ENCODE measurements around the gene PLEKHD1.

Gene PLEKHD1

GRCh38 chr14:69518289-69519101, 34.0 kb downstream of the PLEKHD1 start:
- DNase-seq (ENCODE audit: low read depth, low spot score), result no peak

DNA sequence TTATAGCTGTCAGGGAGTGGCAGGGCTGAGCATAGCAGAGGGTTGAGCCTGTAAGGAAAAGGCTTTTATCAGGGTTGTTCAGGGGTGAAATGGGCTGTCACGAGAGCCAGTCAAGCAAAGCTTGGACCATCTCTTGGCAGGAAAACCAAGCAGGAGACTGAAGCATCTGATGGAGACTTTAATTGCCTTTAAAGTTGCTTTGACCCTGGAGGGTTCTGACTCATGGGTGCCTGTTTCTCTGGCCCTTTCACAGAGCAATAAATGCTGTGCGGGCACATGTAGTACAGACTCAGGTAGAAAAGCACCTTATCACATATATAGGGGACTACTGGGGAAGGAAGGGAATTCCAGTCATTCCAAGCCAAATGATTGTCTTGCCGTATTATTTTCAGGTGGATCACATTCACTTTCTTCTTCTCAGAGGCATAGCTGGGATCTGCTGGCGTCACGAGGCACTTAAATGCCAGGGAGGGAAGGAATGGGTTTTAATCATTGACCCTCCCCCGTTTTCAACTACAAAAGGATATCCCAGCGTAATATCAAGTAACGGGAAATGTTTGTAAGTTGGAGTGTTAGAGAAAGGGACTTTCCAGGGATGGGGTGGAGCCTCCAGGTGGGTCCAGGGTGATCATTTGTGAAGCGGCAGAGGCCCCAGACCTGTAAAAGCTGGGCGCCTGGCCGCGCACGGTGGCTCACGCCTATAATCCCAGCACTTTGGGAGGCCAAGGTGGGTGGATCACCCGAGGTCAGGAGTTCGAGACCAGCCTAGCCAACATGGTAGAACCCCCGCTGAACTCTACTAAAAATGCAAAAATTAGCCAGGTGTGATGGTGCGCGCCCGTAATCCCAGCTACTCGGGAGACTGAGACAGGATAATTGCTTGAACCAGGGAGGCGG, 34.9 kb downstream of the PLEKHD1 start:
- DNase-seq (ENCODE audit: low read depth, low spot score), result no peak

DNA sequence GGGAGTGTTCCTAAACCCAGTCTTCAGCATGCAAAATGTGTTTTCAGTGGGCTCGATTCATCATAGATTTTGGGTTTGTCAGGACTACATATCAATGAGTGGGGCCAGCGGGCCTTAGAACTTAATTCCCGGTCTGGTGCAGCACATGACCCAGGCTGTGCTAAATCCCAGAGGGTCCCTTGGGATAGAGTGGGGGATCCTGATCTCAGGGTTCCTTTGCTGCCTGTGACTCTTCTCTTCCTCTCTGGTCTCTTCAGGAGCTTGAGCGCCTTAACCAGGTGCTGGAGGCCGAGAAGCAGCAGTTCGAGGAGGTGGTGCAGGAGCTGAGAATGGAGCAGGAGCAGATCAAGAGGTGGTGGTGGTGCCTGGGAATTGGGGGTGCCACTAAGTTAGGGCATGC, 37.5 kb downstream of the PLEKHD1 start:
- no peak for DNase-seq (ENCODE audit: low read depth, low spot score)

- DNase-seq (ENCODE audit: low read depth, low spot score), result no peak
Observed at GRCh38 chr14:69525896-69526295, 41.4 kb downstream of the PLEKHD1 start.

DNA sequence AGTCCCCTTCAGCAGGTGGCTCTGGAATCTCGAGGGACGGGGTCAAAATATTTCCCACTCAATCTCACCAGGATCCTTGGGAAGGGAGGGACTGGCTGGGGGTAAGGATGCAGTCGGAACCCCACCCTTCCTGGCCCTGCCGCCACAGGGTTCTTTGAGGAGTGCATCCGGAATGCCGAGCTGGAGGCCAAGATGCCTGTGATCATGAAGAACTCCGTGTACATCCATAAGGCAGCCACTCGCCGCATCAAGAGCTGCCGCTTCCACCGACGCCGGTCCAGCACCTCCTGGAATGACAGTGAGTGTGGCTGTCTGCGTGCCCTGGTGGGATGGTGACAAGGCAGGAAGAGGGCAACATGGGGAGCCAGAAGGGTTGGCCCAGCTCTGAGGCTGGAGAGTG, 43.1 kb downstream of the PLEKHD1 start:
- DNase-seq (ENCODE audit: low read depth, low spot score), result no peak

- no peak for DNase-seq (ENCODE audit: low read depth, low spot score)
Observed at GRCh38 chr14:69528143-69528542, 43.6 kb downstream of the PLEKHD1 start.

GRCh38 chr14:69528930-69529329, 44.4 kb downstream of the PLEKHD1 start:
- no peak for DNase-seq (ENCODE audit: low read depth, low spot score)

GRCh38 chr14:69529563-69529962, 45.0 kb downstream of the PLEKHD1 start:
- no peak for DNase-seq (ENCODE audit: low read depth, low spot score)

GRCh38 chr14:69530095-69530494, 45.6 kb downstream of the PLEKHD1 start:
- DNase-seq (ENCODE audit: low read depth, low spot score), result no peak

- no peak for DNase-seq (ENCODE audit: low read depth, low spot score)
Observed at GRCh38 chr14:69531135-69531534, 46.6 kb downstream of the PLEKHD1 start.

DNA sequence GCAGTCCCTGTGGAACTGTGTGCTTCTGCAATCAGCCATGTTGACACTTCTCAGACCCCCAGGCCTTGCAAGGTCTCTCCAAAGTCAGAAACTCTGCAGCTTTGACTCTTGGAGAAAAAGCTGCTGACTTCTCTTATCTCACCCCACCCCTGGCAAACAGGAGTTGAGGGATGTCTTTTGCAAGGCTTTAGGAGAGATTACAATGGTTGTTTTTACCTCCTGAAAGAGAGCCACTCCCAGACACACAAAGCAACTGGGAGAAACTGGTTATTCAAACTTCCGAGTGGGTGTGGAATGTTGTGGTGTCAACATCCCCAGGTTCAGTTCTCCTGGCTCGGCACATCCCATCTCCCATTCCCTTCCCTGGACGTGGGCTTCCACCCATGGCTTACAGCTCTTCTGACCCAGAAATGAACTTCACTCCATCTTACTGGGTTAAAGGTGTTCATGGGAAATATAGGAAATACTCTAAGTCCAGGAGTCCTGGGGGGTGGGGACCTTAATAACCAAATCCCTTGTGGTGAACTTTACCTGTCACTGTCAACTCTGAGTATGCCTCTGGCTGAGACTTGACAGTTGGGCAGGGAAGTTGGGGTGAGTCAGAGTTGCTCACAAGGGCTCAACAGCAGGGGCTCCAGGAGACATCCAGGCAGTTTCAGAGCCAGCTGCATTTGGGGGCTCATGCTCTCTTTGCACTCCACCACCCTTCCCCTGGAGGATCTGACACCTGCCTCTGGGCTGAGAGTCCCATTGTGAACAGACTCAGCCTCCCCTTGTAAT, 48.2 kb downstream of the PLEKHD1 start:
- no peak for DNase-seq (ENCODE audit: low read depth, low spot score)

DNA sequence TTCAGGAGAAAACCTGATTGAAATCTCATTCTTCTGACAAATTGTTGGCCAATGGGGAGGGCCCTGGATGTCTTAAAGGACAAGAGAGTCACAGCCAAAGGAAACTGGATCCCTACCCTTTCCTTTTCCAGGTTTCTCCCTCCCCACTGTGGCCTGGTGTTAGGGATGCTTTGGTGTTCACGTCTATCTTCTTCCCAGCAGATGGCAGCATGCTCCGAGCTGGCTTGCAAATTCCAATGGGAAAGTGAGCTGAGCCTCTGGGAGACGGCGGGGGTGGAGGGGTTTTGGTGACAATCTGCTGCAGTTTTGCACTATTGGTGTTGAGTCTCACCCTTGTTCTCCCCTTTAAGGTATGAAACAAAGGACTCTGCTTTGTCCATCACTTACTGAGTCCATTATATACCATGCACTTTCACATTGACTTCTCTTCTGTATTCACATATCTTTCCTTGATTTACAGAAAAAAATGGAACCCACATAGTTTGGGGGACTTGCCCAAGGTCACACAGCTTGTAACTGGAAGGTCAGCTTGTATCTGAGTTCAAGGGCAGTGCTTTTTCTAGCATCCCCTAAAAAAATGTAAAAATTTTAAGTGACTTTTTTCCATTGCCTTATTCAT, 50.8 kb downstream of the PLEKHD1 start:
- DNase-seq (ENCODE audit: low read depth, low spot score), result no peak

- no peak for DNase-seq (ENCODE audit: low read depth, low spot score)
Observed at GRCh38 chr14:69536971-69537370, 52.4 kb downstream of the PLEKHD1 start.

GRCh38 chr14:69537900-69538299, 53.4 kb downstream of the PLEKHD1 start:
- no peak for DNase-seq (ENCODE audit: low read depth, low spot score)

GRCh38 chr14:69538766-69539165, 54.2 kb downstream of the PLEKHD1 start:
- DNase-seq (ENCODE audit: low read depth, low spot score), result no peak

GRCh38 chr14:69539631-69540410, 55.3 kb downstream of the PLEKHD1 start:
- no peak for DNase-seq (ENCODE audit: low read depth, low spot score)

DNA sequence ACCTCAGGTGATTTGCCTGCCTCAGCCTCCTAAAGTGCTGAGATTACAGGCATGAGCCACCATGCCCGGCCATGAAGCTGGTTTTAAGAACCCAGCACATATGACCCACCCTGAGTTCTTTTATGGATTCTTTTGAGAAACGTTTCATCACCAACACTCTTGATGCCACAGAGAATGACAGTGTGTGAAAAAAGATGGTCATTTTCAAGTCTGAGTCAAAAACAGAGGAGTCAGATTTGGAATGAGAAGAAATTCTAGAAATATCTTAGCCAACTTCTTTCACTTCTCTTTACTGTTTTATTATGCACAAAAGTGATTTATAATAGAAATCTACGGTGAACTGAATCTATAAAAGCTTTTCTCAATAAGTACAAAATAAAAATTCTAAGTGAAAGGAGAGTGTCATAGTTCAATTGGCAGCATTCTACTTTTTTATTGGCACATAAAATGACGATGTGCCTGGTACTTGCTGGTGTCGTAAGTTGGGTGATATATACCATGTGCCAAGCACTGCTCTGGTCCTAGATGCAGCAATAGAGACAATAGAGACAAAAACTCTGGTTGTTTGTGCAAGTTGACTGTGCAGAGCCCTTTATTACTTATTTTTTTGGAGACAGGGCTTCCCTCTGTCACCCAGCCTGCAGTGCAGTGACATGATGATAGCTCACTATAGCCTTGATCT, 56.3 kb downstream of the PLEKHD1 start:
- no peak for DNase-seq (ENCODE audit: low read depth, low spot score)

DNA sequence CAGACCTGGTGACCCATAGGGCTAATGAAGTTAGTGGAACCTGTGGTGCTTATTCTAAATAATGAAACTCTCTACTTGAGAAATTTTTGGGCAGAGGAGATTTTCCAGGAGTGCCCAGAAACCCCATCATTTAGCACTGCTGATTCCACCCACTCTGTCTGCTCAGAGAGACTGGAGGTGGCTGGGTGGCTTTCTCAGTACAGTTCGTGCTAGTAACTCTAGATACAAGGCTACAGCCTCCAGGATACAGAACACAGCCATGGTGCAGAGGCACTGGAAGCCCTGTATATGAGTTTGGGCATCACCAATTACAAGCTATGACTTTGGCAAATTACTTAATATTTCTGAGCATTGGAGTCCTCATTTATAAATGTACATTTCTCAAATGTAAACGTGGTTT, 57.8 kb downstream of the PLEKHD1 start:
- no peak for DNase-seq (ENCODE audit: low read depth, low spot score)

GRCh38 chr14:69543341-69544115, 59.0 kb downstream of the PLEKHD1 start:
- no peak for DNase-seq (ENCODE audit: low read depth, low spot score)
